Omental fat pad (tissue), 4 donors: ENCODE data around the gene FBXO27. TPM values are rescaled to one million over a fixed set of nuclear protein-coding genes. Genes with fewer than 3 reads are reported as not detected.
"Not testable (repeated sequence)": the region's sequence is repeated elsewhere in the genome, so short reads cannot be mapped to it uniquely, and the experiment has no call there.

Source experiments
- ATAC-seq: fragments of 150-250 bp; one replicate; pipeline ENCODE4 v1.9.1; 2016; ENCODE audit warnings: mild to moderate bottlenecking, moderate library complexity; ENCODE audit not compliant: low FRiP score
- DNase-seq: peaks from one replicate; pipeline ENCODE4 v3.0.0-alpha.2; 2019; ENCODE audit warnings: low spot score
- total RNA-seq, 4 donors: library from RNA; depleted of rRNA; stranded (reverse); fragments of >200 nt; gene quantifications; one replicate each; pipeline ENCODE4 v1.1.0, GENCODE V29; 2016
- TF ChIP-seq, protein P1 (sequence below), 3 donors: fragments of 450-650 bp; IDR thresholded peaks; one replicate each; pipeline ENCODE4 v1.5.1; 2016 to 2017; ENCODE audit warnings: antibody characterized with exemption in 3 of 3, mild to moderate bottlenecking in 3 of 3, moderate library complexity in 2 of 3

Gene FBXO27
- total RNA-seq, 4 donors from 2014 or later, result 3.2 to 14.6 (median 7.6) TPM

GRCh38 chr19:39007096-39007495 lies 25.3 kb downstream of the FBXO27 start:
- no peak for ATAC-seq
- TF ChIP-seq, protein P1, sequence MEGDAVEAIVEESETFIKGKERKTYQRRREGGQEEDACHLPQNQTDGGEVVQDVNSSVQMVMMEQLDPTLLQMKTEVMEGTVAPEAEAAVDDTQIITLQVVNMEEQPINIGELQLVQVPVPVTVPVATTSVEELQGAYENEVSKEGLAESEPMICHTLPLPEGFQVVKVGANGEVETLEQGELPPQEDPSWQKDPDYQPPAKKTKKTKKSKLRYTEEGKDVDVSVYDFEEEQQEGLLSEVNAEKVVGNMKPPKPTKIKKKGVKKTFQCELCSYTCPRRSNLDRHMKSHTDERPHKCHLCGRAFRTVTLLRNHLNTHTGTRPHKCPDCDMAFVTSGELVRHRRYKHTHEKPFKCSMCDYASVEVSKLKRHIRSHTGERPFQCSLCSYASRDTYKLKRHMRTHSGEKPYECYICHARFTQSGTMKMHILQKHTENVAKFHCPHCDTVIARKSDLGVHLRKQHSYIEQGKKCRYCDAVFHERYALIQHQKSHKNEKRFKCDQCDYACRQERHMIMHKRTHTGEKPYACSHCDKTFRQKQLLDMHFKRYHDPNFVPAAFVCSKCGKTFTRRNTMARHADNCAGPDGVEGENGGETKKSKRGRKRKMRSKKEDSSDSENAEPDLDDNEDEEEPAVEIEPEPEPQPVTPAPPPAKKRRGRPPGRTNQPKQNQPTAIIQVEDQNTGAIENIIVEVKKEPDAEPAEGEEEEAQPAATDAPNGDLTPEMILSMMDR (IDR thresholded peaks at IDR 0.05), result no peak

DNA sequence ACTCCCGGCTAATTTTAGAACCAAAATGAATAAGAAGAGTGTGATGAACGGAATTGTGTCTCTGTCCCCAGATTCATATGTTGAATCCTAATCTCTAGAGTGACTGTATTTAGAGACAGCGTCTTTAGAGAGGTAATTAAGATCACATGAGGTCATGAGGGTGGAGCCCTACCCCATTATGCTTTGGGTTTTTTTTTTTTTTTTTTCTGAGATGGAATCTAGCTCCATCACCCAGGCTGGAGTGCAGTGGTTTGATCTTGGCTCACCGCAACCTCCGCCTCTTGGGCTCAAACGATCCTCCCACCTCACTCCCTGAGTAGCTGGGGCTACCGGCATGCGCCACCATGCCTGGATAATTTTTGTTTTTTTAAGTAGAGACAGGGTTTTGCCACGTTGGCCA lies 27.9 kb downstream of the FBXO27 start:
- TF ChIP-seq, protein P1 (IDR thresholded peaks at IDR 0.05), result no peak
- no peak for ATAC-seq
- DNase-seq, result no peak

More at GRCh38 chr19:39007096-39007495, 25.3 kb downstream of the FBXO27 start:
- no peak for DNase-seq

- TF ChIP-seq, protein P1 (IDR thresholded peaks at IDR 0.05), result no peak
- DNase-seq, result no peak
- no peak for ATAC-seq
Measured at GRCh38 chr19:39003796-39004195, 28.6 kb downstream of the FBXO27 start.

GRCh38 chr19:39003188-39003587 lies 29.2 kb downstream of the FBXO27 start:
- DNase-seq (no peak), ATAC-seq (no peak)
- TF ChIP-seq, protein P1 (IDR thresholded peaks at IDR 0.05), result no peak

DNA sequence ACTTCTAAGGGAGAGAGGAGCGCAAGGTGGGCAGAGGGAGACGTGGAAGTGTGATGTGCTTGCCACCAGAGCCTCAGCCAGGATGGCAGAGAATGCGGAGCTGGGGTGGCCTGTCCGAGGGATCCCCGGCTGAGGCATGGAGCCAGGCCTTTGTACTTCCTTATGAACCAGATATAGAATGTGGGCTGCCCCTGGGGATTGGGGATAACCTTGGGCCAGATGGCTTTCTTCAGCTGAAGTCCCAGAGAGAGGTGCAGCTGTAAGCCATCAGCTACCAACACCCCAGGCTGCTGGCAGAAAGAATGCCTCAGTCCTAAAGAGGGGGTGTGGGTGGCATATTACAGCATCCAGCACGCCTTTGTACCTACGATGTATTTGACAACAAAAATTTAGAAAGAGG lies 31.3 kb downstream of the FBXO27 start:
- ATAC-seq (no peak), DNase-seq (no peak)
- TF ChIP-seq, protein P1 (IDR thresholded peaks at IDR 0.05), result no peak

DNA sequence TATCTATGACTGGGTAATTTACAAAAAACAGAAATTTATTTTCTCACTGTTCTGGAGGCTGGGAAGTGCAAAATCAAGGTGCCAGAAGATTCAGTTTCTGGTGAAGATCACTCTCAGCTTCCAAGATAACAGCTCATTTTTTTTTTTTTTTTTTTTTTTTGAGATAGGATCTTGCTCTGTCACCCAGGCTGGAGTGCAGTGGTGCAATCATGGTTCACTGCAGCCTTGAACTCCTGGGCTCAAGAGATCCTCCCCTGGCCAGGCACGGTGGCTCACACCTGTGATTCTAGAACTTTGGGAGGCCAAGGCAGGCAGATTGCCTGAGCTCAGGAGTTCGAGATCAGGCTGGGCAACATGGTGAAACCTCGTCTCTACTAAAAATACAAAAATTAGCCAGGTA lies 34.8 kb downstream of the FBXO27 start:
- ATAC-seq, DNase-seq: not testable (repeated sequence)

DNA sequence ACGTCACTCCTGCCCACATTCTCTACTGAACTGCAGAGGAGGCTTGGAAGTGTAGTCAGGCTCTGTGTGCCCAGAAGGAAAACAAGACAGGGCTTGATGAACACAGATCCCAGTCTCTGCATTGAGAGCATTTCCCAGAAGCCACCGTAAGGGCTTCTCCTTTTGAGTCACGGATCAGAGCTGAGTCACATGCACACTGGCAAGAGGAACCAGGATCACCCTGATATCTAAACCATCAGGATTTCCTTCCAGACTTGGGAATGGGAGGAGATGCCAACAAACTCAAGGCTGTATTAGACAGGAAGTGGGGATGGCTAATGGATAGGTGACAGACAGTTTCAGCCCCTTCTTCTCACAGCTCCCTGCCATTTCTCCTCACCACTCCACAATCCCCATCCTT lies 39.1 kb downstream of the FBXO27 start:
- TF ChIP-seq, protein P1 (IDR thresholded peaks at IDR 0.05), result no peak
- DNase-seq (no peak), ATAC-seq (no peak)
